GM19328 (cell line): ENCODE measurements around the gene FES.
"Not testable (repeated sequence)": the region's sequence is repeated elsewhere in the genome, so short reads cannot be mapped to it uniquely, and the experiment has no call there.

Experiments used
- ATAC-seq: cut with Tn5 transposase; IDR thresholded peaks from one replicate; pipeline ENCODE4 v1.9.1; 2021; ENCODE audit warnings: mild to moderate bottlenecking, moderate library complexity; ENCODE audit not compliant: unreplicated experiment

The FES gene

DNA sequence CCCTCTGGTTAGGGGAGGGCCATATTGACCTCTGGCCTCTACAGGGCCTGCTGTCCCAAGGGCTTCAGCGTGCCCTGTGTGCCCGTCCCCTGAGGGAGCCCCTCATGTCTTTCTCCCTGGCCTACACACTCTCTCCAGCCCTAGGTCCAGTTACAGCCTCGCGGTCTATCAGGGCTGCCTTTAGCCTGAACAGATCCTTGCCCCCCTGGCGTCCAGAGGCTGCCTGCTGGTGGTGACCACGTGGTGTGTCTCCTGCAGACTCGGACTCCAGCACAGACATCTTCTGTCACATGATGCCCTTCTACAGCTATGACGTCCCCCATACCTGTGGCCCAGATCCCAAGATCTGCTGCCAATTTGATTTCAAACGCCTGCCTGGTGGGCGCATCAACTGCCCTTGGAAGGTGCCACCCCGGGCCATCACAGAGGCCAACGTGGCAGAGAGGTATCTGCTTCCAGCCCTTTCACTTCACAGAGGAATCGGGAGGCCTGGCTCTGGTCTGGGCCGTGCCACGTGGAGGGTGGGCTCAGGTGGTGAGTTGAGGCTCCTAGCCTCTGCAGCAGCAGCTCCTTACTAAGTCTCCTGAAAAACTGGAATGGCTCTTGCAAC is 22.9 kb downstream of the FES start:
- no peak for ATAC-seq

DNA sequence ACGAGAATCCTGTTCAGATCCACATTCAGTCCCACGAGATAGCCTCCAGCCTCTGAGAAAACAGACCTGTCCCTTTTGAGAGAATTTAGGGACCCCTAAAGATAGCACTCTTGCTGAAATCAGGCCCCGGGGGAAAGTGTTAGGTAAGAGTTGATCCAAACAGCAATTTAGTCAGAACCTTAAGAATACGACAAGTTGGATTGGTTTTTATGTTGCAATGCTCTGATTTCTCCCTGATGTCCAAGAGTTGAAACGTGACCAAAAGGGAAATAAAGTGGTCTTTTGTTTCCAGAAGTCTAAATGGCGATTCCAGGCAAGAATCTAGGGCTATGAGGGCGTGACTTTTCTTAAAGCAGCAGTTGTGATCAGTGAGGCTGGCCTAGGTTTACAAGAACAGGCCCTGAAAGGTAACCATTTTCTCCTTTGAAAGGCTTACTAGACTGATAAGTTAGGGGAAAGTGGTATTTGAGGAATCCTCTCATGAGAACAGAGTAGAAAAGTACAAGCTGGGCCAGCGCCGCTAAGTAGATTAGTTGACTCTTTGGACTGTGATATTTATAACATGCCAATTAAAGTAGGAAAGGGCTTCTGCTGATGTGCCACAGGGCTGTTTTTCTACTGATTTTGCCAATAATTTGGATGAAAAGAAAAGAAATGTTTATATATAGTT is 23.7 kb downstream of the FES start:
- no peak for ATAC-seq

DNA sequence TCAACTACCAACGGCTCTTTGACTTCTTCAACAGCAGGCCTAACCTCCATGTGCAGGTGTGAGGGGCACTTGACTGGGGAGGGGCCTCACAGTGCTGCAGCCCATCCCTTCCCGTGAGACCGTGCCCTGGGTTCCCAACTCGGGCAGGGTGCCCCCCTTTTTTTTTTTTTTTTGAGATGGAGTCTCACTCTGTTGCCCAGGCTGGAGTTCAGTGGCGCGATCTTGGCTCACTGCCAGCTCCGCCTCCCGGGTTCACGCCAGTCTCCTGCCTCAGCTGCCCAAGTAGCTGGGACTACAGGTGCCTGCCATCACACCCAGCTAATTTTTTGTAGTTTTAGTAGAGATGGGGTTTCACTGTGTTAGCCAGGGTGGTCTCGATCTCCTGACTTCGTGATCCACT is 25.1 kb downstream of the FES start:
- not testable (repeated sequence) for ATAC-seq

DNA sequence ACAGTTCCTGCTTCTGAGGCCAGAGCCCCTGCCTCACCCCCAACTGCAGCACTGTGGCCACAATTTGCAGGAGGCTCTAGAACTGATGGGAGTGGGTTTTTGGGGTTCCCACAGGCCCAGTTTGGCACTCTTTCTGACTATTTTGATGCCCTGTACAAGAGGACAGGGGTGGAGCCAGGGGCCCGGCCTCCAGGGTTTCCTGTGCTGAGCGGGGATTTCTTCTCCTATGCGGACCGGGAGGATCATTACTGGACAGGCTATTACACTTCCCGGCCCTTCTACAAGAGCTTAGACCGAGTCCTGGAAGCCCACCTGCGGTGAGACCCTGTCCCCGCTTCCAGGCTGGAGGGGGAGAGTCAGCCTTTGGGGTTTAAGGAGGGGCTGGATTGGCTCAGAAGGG is 25.7 kb downstream of the FES start:
- no peak for ATAC-seq

DNA sequence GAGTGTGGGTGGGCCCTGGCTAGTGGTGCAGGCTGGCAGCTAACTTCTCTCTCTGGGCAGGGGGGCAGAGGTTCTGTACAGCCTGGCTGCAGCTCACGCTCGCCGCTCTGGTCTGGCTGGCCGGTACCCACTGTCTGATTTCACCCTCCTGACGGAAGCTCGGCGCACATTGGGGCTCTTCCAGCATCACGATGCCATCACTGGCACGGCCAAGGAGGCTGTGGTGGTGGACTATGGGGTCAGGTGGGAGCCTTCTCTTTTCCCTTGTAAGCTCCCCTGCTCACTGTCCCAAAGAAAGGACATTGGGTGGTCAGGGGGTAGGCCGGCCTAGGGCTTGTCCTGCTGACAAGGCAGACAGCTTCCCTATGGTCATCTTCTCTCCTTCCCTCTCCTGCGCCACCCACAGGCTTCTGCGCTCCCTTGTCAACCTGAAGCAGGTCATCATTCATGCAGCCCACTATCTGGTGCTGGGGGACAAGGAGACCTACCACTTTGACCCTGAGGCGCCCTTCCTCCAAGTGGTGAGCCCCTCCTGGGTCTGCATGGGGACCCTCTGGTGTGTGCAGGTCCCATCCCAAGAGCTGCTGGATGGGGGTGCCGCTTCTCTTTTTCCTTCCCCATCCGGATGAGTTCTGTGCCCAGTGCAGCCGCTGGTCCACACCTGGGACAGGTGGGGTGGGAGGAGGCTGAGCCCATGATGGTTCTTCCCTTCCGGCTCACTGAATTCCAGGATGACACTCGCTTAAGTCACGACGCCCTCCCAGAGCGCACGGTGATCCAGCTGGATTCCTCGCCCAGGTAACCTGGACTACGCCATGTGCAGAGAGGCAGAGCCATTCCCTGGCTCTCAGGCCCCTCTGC is 26.4 kb downstream of the FES start:
- no peak for ATAC-seq

DNA sequence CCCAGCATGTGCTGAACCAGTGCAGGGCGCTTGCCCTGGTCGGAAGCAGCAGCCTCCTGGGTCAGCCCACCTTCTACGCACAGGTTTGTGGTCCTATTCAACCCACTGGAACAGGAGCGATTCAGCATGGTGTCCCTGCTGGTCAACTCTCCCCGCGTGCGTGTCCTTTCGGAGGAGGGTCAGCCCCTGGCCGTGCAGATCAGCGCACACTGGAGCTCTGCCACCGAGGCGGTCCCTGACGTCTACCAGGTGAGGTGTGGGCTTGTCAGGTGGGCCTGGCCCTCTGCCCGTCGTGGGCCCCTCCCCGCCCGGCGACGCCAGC is 27.0 kb downstream of the FES start:
- ATAC-seq = no peak

DNA sequence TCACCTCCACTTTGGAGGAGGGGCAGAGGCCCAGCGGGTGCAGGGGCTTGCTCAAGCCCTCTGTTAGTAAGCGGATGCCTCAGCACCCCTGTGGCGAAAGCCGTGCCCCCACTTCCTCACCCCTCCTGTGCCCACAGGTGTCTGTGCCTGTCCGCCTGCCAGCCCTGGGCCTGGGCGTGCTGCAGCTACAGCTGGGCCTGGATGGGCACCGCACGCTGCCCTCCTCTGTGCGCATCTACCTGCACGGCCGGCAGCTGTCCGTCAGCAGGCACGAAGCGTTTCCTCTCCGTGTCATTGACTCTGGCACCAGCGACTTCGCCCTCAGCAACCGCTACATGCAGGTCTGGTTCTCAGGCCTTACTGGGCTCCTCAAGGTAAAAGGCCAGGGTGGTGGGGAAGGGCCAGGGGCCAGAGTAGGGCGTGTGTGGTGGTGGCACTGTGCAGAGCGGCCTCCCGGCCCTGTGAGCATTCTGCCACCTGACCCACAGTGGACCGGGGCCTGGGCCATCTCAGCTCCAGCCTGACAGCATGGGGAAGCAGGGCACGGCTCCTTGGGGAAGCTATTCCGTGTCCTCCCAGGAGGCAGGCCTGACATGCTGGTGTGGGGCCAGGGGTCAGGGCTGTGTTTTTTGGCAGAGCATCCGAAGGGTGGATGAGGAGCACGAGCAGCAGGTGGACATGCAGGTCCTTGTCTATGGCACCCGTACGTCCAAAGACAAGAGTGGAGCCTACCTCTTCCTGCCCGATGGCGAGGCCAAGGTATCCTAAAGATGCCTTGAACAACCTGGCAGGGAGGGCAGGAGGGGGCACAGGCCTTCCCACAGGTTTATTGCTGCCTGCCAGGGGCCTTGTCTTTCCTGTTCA is 27.8 kb downstream of the FES start:
- ATAC-seq = no peak

DNA sequence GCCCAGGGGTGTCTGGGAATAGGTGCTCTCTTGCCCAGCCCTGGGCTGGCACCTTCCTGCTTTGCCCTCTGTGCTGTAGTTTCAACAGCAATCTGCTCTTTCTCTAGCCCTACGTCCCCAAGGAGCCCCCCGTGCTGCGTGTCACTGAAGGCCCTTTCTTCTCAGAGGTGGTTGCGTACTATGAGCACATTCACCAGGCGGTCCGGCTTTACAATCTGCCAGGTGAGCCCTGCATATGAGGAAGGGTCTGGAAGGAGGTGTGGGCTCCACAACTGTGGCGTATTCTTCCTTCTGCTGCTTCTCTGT is 28.4 kb downstream of the FES start:
- ATAC-seq = no peak

DNA sequence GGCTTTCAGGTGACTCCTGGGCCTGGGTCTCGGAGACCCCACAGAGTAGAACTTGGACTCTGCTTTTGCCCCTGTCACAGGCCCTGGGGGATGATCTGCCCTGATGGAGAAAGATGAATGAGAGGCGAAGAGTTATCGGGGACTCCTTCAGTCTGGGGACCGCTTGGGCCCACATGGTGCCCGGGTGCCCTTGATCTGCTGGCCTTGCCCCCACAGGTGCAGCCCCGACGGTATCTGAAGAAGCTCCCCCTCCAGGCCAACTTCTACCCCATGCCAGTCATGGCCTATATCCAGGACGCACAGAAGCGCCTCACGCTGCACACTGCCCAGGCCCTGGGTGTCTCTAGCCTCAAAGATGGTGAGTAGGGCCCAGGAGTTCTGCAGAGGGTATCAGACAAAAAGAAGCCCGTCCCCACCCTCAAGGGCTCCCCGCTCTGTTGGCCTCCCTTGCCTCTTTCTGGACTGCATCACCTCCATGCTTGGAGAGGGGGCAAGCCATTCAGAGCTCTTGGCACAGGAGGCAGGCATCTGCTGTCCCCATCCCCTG is 29.2 kb downstream of the FES start:
- ATAC-seq = no peak

DNA sequence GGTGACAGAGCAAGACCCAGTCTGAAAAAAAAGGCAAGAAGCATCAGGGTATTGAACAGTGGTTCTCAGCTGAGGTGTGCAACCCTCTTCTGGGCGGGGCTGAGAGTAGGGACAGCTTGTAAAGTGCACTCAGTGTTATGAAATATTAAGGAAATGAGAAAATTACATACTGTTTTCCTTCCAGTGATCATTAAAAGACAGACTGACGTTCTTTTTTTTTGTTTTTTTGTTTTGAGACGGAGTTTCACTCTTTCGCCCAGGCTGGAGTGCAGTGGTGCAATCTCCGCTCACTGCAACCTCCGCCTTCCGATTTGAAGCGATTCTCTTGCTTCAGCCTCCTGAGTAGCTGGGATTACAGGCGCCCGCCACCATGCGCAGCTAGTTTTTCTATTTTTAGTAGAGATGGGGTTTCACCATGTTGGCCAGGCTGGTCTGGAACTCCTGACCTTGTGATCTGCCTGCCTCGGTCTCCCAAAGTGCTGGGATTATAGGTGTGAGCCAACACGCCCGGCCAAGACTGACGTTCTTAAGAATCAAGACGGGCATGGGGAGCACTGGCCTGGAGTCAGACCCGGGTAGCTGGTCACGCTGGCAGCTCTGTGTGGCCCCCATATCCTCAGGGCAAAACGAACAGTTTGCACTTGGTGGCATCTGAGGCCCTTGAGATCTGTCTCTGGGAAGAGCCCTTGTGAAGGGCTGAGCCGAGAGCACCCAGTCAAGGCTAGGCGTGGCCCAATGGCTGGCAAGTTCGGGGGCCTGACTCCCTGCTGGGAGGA is 30.2 kb downstream of the FES start:
- ATAC-seq = no peak

DNA sequence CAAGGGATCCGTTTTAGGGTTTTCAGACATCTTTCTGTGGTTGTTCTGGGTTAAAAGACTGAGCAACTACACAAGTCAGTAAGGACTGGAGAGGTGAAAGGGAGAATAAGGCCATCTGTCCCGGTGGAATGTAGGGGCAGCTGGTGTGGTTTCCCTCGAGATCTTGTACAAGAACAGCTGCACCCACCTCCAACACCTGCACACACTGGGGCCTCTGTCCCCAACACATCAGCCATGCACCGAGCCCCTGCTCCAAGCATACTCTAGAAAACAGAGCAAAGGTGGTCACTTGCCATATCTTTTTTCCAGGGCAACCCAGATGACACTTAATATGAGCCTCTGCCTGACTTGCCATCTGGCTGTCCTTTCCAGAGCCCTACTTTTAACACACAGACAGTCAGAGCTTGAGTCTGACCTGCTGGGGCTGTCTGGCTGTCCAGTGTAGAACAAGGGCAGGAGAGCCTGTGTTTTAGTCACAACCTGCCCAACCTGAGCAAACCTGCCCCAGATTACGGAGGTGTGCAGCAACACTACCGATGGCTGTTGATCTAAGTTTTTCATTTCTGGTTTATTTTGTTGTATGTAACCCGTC is 31.0 kb downstream of the FES start:
- no peak for ATAC-seq

DNA sequence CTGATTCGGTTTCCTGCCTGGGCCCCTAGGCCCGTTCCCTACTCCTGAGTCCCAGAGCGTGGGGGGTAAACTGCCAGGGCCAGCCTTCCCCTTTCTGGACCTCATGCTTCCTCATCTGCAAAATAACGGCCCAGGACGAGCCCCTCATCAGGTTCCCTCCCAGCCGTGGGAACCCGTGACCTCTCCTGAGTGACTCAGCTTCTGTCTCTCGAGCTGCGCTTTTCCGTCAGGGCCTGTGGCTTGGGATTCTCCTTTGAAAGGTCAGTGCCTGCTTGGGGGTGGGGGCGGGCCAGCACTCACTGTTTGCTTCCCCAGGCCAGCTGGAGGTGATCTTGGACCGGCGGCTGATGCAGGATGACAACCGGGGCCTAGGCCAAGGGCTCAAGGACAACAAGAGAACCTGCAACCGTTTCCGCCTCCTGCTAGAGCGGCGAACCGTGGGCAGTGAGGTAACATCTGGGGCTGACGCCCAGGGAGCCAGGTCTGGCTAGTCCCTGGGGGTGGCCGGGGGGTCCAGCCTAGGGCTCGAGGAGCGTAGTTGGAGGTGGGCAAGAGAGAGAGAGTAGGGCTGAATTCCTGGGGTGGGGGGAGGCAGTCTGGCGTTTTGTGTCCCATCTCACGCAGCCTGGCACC is 31.6 kb downstream of the FES start:
- ATAC-seq = no peak

DNA sequence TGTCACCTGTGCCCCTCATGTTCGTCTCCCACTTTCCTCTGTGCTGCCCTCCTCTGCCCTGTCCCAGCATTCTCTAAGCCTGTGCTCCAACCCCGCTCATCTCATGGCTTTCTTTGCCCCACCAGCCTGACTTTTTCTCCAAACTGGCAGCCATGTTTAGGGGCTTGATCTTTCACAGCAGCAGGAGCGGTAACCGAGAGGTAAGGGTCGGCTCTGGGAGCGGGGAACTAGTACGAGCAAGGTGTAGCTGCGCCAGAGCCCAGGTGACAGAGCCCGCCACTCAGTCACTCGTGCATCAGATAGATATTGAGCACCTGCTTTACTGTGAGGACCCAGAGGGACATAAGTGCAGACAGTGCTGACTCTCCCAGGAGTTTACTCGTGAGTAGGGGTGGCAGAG is 32.2 kb downstream of the FES start:
- no peak for ATAC-seq

DNA sequence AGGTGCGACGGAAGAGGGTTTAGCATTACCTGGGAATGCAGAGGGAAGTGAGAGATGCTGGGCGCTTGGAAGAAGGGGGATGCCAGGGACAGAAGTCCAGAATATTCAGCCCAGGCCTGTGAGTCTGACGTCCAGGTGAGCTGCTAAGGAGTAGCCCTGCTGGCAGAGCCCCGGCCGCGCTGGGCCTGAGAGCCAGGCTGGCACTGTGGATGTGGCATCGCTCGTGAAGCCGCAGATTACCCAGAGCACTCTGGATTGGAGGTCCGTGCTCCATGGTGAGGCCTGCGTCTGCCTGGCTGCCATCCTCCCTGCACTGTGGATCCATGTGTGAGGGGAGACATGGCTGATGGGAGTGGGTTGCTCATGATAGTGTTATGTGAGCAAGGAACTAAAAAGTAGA is 33.3 kb downstream of the FES start:
- no peak for ATAC-seq

DNA sequence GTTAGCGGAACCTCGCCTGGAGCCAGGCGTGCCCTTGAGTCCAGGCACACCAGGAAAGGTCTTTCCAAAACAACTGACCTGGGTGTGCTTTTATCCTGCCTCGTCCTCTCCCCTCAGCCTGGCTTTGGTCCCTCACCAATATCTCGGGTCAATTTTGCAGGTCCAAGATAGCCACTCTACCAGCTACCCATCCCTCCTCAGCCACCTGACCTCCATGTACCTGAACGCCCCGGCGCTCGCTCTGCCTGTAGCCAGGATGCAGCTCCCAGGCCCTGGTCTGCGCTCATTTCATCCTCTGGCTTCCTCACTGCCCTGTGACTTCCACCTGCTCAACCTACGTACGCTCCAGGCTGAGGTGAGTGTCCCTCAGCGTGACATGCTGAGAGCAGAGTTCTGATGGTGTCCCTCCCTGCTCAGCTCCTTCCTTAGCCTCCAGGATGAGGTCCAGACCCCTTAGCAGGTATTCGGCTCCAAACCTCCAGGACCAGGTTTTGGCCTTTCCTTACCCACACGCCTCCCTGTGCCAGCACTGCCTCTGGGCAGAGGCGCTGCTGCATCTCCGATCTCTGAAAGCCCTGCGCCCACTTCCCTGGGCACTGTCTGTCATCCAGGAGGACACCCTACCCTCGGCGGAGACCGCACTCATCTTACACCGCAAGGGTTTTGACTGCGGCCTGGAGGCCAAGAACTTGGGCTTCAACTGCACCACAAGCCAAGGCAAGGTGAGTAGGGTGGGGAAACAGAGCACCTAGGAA is 33.9 kb downstream of the FES start:
- no peak for ATAC-seq

DNA sequence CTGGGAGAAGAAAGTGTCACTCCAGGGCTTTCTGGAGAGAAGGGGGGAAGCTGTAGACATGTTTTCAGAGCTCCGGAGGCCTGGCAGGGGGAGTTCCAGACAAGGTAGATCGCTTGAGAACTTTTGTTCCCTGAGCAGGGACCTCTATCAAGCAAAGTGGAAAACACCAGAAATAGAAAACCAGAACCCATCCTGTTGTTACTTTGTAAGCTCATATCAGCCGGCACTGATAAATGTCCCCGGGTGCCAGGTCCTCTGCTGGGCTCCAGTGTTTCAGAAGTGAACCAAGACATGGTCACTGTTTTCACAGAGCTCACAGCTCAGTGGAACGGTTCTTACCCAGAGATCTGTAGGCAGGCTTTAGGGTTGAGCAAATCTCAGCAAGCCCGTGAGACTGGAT is 34.5 kb downstream of the FES start:
- no peak for ATAC-seq

DNA sequence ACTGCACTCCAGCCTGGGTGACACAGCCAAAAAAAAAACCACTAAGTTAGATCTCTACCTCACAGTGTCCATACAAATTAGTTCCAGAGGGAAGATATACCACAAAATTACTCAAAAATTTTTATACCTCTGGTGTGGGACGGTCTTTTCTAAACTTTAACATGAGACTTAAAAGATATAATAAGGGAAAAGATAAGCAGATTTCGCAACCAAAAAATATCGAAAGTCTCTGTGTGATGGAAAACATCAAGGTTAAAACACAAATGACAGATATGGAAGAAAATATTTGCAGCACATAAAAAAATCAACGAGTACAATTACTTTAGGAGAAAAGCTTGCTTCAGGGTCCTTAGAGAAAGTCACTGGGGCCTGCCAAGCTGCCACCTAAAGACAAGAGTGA is 37.6 kb downstream of the FES start:
- ATAC-seq = no peak

DNA sequence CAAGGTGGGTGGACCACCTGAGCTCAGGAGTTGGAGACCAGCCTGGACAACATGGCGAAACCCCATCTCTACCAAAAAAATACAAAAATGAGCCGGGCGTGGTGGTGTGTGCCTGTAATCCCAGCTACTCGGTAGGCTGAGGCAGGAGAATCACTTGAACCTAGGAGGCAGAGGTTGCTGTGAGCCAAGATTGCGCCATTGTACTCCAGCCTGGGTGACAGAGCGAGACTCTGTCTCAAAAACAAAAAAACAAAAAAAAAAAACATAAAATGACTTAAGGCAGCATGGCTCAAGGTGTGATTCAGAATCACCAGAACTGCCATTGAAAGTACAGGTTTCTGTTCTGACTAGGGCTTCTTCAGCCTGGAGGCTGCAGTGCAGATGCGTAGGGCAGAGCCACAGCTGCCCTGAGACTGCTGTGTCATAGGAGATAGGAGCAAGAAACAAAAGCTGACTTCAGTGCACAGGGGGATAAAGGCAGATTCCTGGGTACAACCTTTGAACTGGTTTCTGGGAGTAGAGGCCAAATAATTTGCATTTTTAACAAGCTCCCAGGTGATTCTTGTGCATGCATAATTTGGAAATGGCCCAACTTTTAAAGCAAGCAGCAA is 38.5 kb downstream of the FES start:
- not testable (repeated sequence) for ATAC-seq
